CD4-positive, CD25-positive, alpha-beta regulatory T cell (primary cell): Measurements from ENCODE around the gene ADM2. TPM values are rescaled to one million over a fixed set of nuclear protein-coding genes. Genes with fewer than 3 reads are reported as not detected.
"Not testable (repeated sequence)": the region's sequence is repeated elsewhere in the genome, so short reads cannot be mapped to it uniquely, and the experiment has no call there.

Source experiments
- ATAC-seq, 2 donors: fragments of 150-1000 bp; cut with Tn5 transposase; one replicate each; pipeline ENCODE4 v1.10.0; 2021; ENCODE audit warnings: low read depth in 2 of 2, moderate number of reproducible peaks in 2 of 2, moderate library complexity in 1 of 2
- DNase-seq, 3 donors: peaks; one replicate each; pipeline versions ENCODE4 v3.0.0 to v3.0.0-alpha.2; 2012 to 2022; ENCODE audit warnings: mixed read lengths in 1 of 3
- H3K27ac ChIP-seq: one replicate; pipeline ENCODE4 v1.7.0; 2013; ENCODE audit warnings: mild to moderate bottlenecking, low read length; ENCODE audit not compliant: insufficient read depth, poor library complexity, severe bottlenecking
- H3K27me3 ChIP-seq: one replicate; pipeline ENCODE4 v1.7.0; 2013; ENCODE audit warnings: low read length; ENCODE audit not compliant: control insufficient read depth, insufficient read depth
- H3K36me3 ChIP-seq: one replicate; pipeline ENCODE4 v1.7.0; 2013; ENCODE audit warnings: mild to moderate bottlenecking, low read length, moderate library complexity; ENCODE audit not compliant: control insufficient read depth, insufficient read depth
- H3K4me1 ChIP-seq: 2 replicates; pipeline ENCODE4 v1.7.0; 2013; ENCODE audit warnings: mild to moderate bottlenecking, low read length; ENCODE audit not compliant: insufficient read depth, control insufficient read depth, poor library complexity, severe bottlenecking
- H3K4me3 ChIP-seq: one replicate; pipeline ENCODE4 v1.7.0; 2013; ENCODE audit warnings: low read depth, mild to moderate bottlenecking, low read length, moderate library complexity
- H3K9me3 ChIP-seq, 2 experiments: 1 replicate in 1 of 2; 2 replicates in 1 of 2; pipeline ENCODE4 v1.7.0; 2013; ENCODE audit warnings: low read length in 2 of 2, mild to moderate bottlenecking in 1 of 2, moderate library complexity in 1 of 2; ENCODE audit not compliant: control insufficient read depth in 2 of 2
- H3K27ac Mint-ChIP-seq, 3 donors: one replicate each; pipeline ENCODE4 v1.8.0; 2020 to 2022; ENCODE audit warnings: mild to moderate bottlenecking in 3 of 3, mixed read lengths in 3 of 3, moderate library complexity in 2 of 3
- H3K27me3 Mint-ChIP-seq: one replicate; pipeline ENCODE4 v1.8.0; 2022; ENCODE audit warnings: mild to moderate bottlenecking, mixed read lengths
- H3K36me3 Mint-ChIP-seq: one replicate; pipeline ENCODE4 v1.8.0; 2020; ENCODE audit warnings: mixed read lengths
- H3K4me1 Mint-ChIP-seq, 4 donors: one replicate each; pipeline ENCODE4 v1.8.0; 2020 to 2022; ENCODE audit warnings: mixed read lengths in 4 of 4, mild to moderate bottlenecking in 1 of 4
- H3K4me3 Mint-ChIP-seq, 4 donors: one replicate each; pipeline ENCODE4 v1.8.0; 2020 to 2022; ENCODE audit warnings: mild to moderate bottlenecking in 4 of 4, mixed read lengths in 4 of 4, moderate library complexity in 3 of 4
- H3K9me3 Mint-ChIP-seq, 7 donors: one replicate each; pipeline ENCODE4 v1.8.0; 2020 to 2022; ENCODE audit warnings: mixed read lengths in 7 of 7, mild to moderate bottlenecking in 3 of 7, moderate library complexity in 2 of 7
- polyA plus RNA-seq, 4 donors: library from polyadenylated mRNA; unstranded; fragments of 300-500 nt; fragmentation: Illumina TruSeq; gene quantifications; one replicate each; pipeline ENCODE4 v1.2.3, GENCODE V29; 2021
- total RNA-seq: library from RNA; stranded (reverse); gene quantifications from one replicate; pipeline ENCODE4 v1.2.3, GENCODE V29; 2022

The ADM2 gene
- total and polyA plus RNA-seq, 5 donors from 2014 or later: 0.06 to 1.9 (median 0.37) TPM

DNA sequence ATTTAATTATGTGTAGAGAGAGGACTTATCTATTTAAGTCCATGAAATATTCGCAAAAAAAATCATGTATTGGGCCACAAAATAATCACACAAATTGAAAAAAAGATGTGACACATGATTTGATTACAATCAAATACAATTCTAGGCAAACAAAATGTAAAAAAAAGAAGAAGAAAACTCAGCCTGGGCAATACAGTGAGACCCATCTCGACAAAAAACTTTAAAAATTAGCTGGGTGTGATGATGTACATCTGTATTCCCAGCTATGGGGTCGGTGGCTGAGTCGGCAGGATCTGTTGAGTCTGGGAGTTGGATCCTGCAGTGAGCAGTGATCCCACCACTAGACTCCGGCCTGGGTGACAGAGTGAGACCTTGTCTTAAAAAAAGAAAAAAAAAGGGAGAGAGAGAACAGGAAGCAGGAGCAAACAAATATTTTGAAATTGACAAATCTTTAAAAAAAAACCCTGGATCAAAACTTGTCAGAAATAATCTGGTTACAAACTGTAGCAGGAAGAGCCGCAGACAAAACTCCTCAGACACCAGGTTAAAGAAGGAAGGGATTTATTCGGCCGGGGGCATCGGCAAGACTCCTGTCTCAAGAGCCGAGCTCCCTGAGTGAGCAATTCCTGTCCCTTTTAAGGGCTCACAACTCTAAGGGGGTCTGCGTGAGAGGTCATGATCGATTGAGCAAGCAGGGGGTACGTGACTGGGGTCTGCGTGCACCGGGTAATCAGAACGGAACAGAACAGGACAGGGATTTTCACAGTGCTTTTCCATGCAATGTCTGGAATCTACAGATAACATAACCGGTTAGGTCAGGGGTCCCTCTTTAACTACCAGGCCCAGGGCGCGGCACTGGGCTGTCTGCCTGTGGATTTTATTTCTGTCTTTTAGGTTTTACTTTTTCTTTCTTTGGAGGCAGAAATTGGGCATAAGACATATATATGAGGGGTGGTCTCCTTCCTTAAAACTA, 51.8 kb downstream of the ADM2 start:
- no peak for DNase-seq
- no peaks in the 10 kb centered on the region for H3K27me3 ChIP-seq
- no peaks in the 10 kb centered on the region for H3K36me3 Mint-ChIP-seq
- H3K9me3 Mint-ChIP-seq: no peaks in the 10 kb centered on the region
- peaks cover 52% of the 10 kb centered on the region for H3K4me1 ChIP-seq
- no peak for ATAC-seq
- no peaks in the 10 kb centered on the region for H3K9me3 ChIP-seq
- peak overlapping the region; percentile 82 to 98 (median 92) for H3K27ac Mint-ChIP-seq
- H3K4me3 ChIP-seq: no peak overlapping the region
- peaks cover 0 to 45% (median 20%) of the 10 kb centered on the region in 4 donors for H3K4me1 Mint-ChIP-seq
- peak overlapping the region; percentile 96 for H3K27ac ChIP-seq
- H3K36me3 ChIP-seq: no peaks in the 10 kb centered on the region
- peak overlapping the region; percentile 81 to 94 (median 88) for H3K4me3 Mint-ChIP-seq
- no peaks in the 10 kb centered on the region for H3K27me3 Mint-ChIP-seq

- H3K4me3 ChIP-seq, H3K36me3 Mint-ChIP-seq, H3K9me3 Mint-ChIP-seq, H3K27me3 ChIP-seq, H3K27me3 Mint-ChIP-seq, H3K36me3 ChIP-seq, H3K9me3 ChIP-seq, ATAC-seq: not testable (repeated sequence)
- peaks cover 0 to 40% (median 21%) of the 10 kb centered on the region in 4 donors for H3K4me1 Mint-ChIP-seq
- H3K4me3 Mint-ChIP-seq: peak overlapping the region; percentile 16 to 93 (median 88)
- H3K27ac Mint-ChIP-seq: peak overlapping the region; percentile 54 to 92 (median 82)
- peak overlapping the region; percentile 96 for H3K27ac ChIP-seq
- DNase-seq: peak in 1 of 3 donors; percentile 77
- H3K4me1 ChIP-seq: peaks cover 55% of the 10 kb centered on the region
Measured at GRCh38 chr22:50533856-50534711, 52.7 kb downstream of the ADM2 start.

DNA sequence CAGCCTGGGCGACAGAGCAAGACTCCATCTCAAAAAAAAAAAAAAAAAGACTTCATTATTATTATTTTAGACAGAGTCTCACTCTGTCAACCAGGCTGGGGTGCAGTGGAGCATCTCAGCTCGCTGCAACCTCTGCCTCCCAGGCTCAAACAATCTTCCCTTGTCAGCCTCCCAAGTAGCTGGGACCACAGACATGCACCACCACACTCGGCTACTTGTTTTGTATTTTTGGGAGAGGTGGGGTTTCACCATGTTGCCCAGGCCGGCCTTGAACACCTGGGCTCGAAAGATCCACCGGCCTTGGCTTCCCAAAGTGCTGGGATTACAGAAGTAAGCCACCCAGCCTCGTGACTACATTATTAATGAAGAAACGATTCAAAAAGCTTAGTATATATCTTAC, 53.8 kb downstream of the ADM2 start:
- H3K27me3 Mint-ChIP-seq: no peaks in the 10 kb centered on the region
- H3K4me3 Mint-ChIP-seq: peak overlapping the region in 2 of 4 donors; percentile 93
- no peak overlapping the region for H3K4me3 ChIP-seq
- H3K4me1 ChIP-seq: peaks cover 55% of the 10 kb centered on the region
- no peak for DNase-seq
- no peaks in the 10 kb centered on the region for H3K36me3 ChIP-seq
- peaks cover 0 to 3% (median 0%) of the 10 kb centered on the region in 7 donors for H3K9me3 Mint-ChIP-seq
- peak overlapping the region in 1 of 3 donors; percentile 7 for H3K27ac Mint-ChIP-seq
- H3K36me3 Mint-ChIP-seq: no peaks in the 10 kb centered on the region
- H3K4me1 Mint-ChIP-seq: peaks cover 7 to 50% (median 27%) of the 10 kb centered on the region in 4 donors
- no peak overlapping the region for H3K27ac ChIP-seq
- no peak for ATAC-seq
- no peaks in the 10 kb centered on the region for H3K27me3 ChIP-seq
- no peaks in the 10 kb centered on the region for H3K9me3 ChIP-seq

Other genes starting within 250 kb of the ADM2 start
- 132 TPM for gene TUBGCP6, start 236.5 kb upstream of the ADM2 start, total RNA-seq
- gene TUBGCP6, start 236.5 kb upstream of the ADM2 start, polyA plus RNA-seq: 10 to 100 TPM; 14.0 to 16.3 (median 14.2) TPM
- gene HDAC10, start 230.3 kb upstream of the ADM2 start, total RNA-seq: 125 TPM
- gene HDAC10, start 230.3 kb upstream of the ADM2 start, polyA plus RNA-seq: 10 to 100 TPM in 1 of 4 donors, 1 to 10 TPM in 3; 6.0 to 12.5 (median 7.3) TPM
- gene MAPK12, start 219.9 kb upstream of the ADM2 start, total RNA-seq: 2.0 TPM
- under 1 TPM in 2 of 4 donors, not detected in 2; 0.03 to 0.05 TPM for gene MAPK12, start 219.9 kb upstream of the ADM2 start, polyA plus RNA-seq
- 9.3 TPM for gene MAPK11, start 211.2 kb upstream of the ADM2 start, total RNA-seq
- under 1 TPM; 0.10 to 0.52 (median 0.21) TPM for gene MAPK11, start 211.2 kb upstream of the ADM2 start, polyA plus RNA-seq
- gene PLXNB2, start 173.9 kb upstream of the ADM2 start, total RNA-seq: 3.7 TPM
- gene PLXNB2, start 173.9 kb upstream of the ADM2 start, polyA plus RNA-seq: under 1 TPM in 3 of 4 donors, not detected in 1; 0.36 to 0.67 (median 0.42) TPM
- gene DENND6B, start 154.5 kb upstream of the ADM2 start, total RNA-seq: 2.1 TPM
- gene DENND6B, start 154.5 kb upstream of the ADM2 start, polyA plus RNA-seq: under 1 TPM; 0.48 to 0.69 (median 0.53) TPM
- 85.7 TPM for gene PPP6R2, start 138.2 kb upstream of the ADM2 start, total RNA-seq
- 10 to 100 TPM; 15.9 to 19.4 (median 17.2) TPM for gene PPP6R2, start 138.2 kb upstream of the ADM2 start, polyA plus RNA-seq
- 220 TPM for gene SBF1, start 6.5 kb upstream of the ADM2 start, total RNA-seq
- gene SBF1, start 6.5 kb upstream of the ADM2 start, polyA plus RNA-seq: 10 to 100 TPM; 16.2 to 29.7 (median 17.6) TPM
- gene MIOX, start 5.3 kb downstream of the ADM2 start, total RNA-seq: not detected
- gene MIOX, start 5.3 kb downstream of the ADM2 start, polyA plus RNA-seq: not detected
- 113 TPM for gene LMF2, start 26.2 kb downstream of the ADM2 start, total RNA-seq
- gene LMF2, start 26.2 kb downstream of the ADM2 start, polyA plus RNA-seq: 10 to 100 TPM; 21.5 to 24.2 (median 21.7) TPM
- 112 TPM for gene NCAPH2, start 26.7 kb downstream of the ADM2 start, total RNA-seq
- gene NCAPH2, start 26.7 kb downstream of the ADM2 start, polyA plus RNA-seq: 10 to 100 TPM; 35.8 to 43.6 (median 39.8) TPM
- gene SCO2, start 44.1 kb downstream of the ADM2 start, total RNA-seq: 14.6 TPM
- 10 to 100 TPM in 1 of 4 donors, 1 to 10 TPM in 3; 6.4 to 10.4 (median 7.7) TPM for gene SCO2, start 44.1 kb downstream of the ADM2 start, polyA plus RNA-seq
- gene TYMP, start 48.5 kb downstream of the ADM2 start, total RNA-seq: 46.9 TPM
- 10 to 100 TPM; 29.2 to 65.2 (median 44.4) TPM for gene TYMP, start 48.5 kb downstream of the ADM2 start, polyA plus RNA-seq
- gene KLHDC7B, start 64.4 kb downstream of the ADM2 start, total RNA-seq: 5.9 TPM
- gene KLHDC7B, start 64.4 kb downstream of the ADM2 start, polyA plus RNA-seq: 10 to 100 TPM in 1 of 4 donors, 1 to 10 TPM in 3; 5.6 to 11.7 (median 8.4) TPM
- gene SYCE3, start 81.4 kb downstream of the ADM2 start, total RNA-seq: not detected
- not detected for gene SYCE3, start 81.4 kb downstream of the ADM2 start, polyA plus RNA-seq
- 71.8 TPM for gene CPT1B, start 96.9 kb downstream of the ADM2 start, total RNA-seq
- under 1 TPM in 3 of 4 donors, not detected in 1; 0.25 to 0.76 (median 0.27) TPM for gene CPT1B, start 96.9 kb downstream of the ADM2 start, polyA plus RNA-seq
- gene CHKB, start 101.3 kb downstream of the ADM2 start, total RNA-seq: 162 TPM
- gene CHKB, start 101.3 kb downstream of the ADM2 start, polyA plus RNA-seq: 10 to 100 TPM; 39.8 to 51.7 (median 43.4) TPM
- gene MAPK8IP2, start 119.2 kb downstream of the ADM2 start, total RNA-seq: 0.30 TPM
- gene MAPK8IP2, start 119.2 kb downstream of the ADM2 start, polyA plus RNA-seq: not detected
- gene ARSA, start 146.6 kb downstream of the ADM2 start, total RNA-seq: 81.3 TPM
- 10 to 100 TPM in 3 of 4 donors, 1 to 10 TPM in 1; 8.0 to 11.3 (median 10.5) TPM for gene ARSA, start 146.6 kb downstream of the ADM2 start, polyA plus RNA-seq
- 0.67 TPM for gene SHANK3, start 191.3 kb downstream of the ADM2 start, total RNA-seq
- not detected for gene SHANK3, start 191.3 kb downstream of the ADM2 start, polyA plus RNA-seq